ENCODE measurements around the gene PSD2.

DNA sequence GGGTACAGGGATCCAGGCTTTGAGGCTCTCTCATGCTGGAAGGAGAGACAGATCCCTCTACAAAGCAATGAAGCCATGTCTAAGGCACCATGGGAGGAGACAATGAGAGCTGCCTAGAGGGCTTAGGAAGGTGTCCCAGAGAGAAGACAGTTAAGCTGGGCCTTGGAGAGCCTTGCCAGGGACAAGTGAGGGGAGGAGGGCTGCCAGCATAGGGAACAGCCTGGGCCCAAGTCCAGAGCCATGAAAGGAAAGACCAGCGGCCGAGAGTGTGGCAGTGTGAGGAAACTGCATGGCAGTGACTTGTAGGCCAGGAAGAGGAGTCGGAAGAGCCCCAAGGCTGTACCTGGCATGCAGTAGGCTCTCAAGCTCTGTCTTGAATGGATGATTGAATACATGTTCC lies 88.5 kb downstream of the PSD2 start:
- TF ChIP-seq TAF1 (IDR thresholded peaks at IDR 0.05; ENCODE audit: low read depth, low read length) (no peak), POLR2A (IDR thresholded peaks at IDR 0.05; ENCODE audit: low read depth, low read length) (no peak)
